GM21528 (cell line): Measurements from ENCODE around the gene ATP5MC3.

Experiments
- ATAC-seq: cut with Tn5 transposase; IDR thresholded peaks from one replicate; pipeline ENCODE4 v1.9.1; 2021; ENCODE audit warnings: mild to moderate bottlenecking, moderate library complexity; ENCODE audit not compliant: unreplicated experiment, low FRiP score

Gene ATP5MC3

DNA sequence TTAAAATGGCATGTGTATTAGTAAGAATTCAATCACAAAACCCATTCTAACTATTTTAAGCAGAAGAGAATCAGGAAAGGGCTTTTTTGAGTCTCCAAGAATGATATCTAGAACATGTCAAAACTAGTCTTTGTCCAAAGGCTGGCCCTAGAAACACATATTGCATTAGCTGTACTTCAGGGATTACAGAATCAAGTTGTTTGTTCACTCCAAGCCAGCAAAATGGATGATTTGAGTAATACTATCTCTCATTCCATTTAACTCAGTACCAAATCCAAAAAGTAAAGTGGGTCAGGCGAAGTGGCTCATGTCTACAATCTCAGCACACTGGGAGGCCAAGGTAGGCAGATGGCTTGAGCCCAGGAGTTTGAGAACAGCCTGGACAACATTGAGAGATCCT is 54.8 kb downstream of the ATP5MC3 start:
- ATAC-seq, result no peak
